ENCODE results near the gene CCDC38.

Gene CCDC38

DNA sequence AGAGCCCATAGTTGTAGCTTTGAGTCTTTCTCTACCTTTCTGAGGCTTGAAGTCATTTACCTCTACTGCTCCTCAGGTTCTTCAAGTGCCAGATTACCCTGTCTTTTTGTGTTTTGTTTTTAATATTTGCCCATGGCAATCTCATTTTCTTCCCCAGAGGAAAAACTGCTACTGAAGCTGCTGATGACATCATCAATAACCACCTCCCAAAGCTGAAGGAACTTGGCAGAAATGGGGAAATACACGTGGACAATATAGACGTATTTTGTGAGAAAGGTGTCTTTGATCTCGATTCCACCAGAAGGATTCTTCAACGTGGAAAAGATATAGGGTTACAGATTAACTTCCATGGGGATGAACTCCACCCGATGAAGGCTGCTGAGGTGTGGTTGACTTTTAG is 17.8 kb upstream of the CCDC38 start:
- DNase-seq (ENCODE audit: low read depth): no peak

DNA sequence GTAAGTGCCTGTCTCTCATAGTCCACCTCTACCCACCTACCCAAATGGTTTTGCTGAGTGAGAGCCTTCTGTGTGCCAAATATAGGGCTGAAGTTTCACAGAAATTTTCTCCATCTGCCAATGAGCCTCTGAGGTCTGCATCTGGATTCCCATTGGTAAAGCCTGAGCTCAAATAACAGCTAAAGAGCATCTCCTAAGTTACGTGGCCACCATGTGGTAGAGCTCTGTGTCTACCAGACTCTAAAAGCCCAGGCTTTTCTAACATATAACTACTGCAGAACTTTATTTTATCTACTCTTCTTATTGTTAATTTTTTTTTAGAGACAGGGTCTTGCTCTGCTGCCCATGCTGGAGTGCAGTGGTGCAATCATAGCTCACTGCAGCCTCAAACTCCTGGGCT is 16.7 kb upstream of the CCDC38 start:
- DNase-seq (ENCODE audit: low read depth): no peak

DNA sequence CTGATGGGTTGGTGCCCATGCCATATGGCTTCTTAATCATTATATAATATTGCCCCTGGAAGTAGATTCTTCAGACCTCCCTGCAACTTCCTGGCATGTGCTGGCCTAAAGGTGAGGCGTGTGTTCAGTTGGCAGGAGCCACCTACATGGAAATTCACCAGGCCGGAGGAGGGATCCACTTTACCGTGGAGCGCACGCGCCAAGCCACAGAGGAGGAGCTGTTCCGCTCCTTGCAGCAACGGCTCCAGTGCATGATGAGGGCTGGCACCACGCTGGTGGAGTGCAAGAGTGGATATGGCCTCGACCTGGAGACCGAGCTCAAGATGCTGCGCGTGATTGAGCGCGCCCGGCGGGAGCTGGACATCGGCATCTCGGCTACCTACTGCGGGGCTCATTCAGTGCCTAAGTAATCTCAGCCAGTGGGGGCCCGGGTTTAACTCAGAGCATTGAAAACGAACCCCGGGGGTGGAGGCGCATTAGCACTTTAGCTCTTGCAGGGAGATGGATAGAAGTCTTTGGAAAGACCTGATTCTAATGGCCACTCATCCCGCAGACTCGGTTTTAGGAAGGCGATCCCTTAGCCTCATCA is 14.2 kb upstream of the CCDC38 start:
- no peak for DNase-seq (ENCODE audit: low read depth)

DNA sequence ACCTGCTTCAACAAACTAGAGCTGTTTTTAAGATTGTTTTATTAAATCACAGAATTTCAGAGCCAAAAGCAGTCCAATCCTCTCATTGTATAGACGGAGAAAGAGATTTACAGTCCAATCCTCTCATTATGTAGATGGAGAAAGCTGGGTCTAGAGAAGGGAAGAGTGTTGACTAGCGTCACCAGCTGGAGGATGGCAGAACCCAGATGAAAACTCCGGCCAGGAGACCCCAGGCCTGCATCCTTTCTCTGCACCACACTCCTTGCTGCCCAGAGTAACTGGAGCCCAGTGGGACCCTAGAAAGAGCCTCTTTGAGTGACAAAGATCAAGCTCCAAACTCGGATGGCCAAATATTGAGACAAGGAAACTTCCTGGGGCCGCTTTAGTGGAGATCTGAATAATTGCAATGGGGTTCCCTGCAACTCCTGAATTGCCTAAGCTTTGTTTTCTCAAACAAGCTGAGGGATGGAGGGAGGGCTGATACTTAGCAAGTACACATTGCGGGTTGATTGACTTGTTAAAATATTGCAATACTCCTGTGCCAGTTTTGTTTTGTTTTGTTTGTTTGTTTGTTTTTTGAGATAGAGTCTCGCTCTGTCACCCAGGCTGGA is 13.2 kb upstream of the CCDC38 start:
- DNase-seq (ENCODE audit: low read depth): no peak

DNA sequence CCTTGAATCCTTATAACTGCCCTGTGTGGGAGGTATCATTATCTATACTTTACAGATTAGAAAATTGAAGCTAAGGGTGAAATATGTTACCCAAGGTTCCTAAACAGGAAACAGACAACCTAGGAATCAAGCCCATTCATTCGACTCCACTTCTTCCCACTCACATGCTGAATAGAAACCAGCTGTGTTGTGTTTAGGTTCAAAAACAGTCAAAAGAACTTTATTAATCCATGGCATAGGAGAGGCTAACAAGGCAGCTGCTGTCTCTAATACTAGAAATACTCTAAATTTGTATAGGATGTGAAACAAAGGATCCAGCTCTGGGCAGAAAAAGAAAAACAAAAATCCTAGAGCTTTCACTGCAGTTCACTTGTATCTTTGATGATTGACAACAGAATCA is 10.6 kb upstream of the CCDC38 start:
- no peak for DNase-seq (ENCODE audit: low read depth)

DNA sequence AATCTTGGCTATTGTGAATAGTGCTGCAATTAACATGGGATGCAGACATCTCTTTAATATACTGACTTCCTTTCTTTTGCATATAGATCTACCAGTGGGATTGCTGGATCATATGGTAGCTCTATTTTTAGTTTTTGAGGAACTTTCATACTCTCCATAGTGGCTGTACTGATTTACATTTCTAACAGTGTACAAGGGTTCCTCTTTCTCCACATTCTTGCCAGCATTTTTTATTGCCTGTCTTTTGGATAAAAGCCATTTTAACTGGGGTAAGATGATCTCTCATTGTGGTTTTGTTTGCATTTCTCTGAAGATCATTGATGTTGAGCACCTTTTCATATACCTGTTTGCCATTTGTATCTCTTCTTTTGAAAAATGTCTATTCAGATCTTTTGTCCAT is 9.1 kb upstream of the CCDC38 start:
- no peak for DNase-seq (ENCODE audit: low read depth)

DNA sequence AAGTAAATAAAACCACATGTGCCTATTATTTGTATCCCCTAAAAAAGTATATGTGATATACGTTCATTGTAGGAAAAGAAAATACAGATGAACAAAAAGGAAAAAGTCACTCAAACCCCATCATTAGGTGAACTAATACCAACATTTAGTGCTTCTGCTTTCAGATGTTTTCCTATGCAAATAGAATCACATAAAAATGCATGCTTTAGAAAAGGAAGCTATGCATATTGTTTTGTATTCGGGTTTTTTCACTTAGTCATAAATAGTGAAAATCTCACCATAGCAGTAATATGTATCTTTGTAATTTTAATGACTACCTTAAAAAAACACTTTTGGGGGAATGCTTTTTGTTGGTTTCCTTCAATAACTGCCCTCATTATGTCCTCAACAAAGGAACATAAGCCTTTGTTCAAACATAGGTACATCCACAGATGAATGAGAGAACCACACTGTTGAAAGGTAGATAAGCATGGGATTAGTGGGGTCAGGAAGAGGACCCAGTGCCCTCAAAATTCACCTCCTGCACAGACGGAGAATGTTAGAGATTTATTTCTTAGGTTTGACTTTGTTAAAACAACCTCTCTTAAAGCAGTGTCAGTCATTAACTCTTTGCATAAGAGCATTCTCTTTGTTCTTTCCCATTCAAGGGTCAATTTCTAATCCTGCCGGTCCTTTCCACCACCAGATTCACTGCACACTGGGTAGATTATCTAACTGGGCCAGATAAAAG is 7.2 kb upstream of the CCDC38 start:
- no peak for DNase-seq (ENCODE audit: low read depth)

DNA sequence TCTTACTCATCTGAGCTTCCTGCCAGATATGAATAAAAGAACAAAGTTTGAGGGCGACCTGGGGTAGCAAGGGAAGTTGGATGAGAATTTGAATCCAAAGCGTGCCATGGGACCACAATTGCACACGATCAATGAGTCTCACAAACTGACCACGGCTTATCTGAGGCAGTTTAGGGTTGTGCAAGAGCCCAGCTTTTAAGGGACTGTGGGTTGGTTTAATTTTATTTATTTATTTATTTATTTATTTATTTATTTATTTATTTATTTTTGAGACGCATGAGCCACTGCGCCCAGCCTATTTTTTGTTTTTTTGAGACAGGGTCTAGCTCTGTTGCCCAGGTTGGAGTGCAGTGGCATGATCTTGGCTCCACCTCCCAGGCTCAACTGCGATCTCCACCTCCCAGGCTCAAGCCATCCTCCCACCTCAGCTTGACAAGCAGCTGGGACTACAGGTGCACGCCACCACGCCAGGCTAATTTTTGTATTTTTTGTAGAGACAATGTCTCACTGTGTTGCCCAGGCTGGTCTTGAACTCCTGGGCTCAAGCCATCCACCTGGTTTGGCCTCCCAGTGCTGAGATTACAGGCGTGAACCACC is 1.8 kb upstream of the CCDC38 start:
- no peak for DNase-seq (ENCODE audit: low read depth)

DNA sequence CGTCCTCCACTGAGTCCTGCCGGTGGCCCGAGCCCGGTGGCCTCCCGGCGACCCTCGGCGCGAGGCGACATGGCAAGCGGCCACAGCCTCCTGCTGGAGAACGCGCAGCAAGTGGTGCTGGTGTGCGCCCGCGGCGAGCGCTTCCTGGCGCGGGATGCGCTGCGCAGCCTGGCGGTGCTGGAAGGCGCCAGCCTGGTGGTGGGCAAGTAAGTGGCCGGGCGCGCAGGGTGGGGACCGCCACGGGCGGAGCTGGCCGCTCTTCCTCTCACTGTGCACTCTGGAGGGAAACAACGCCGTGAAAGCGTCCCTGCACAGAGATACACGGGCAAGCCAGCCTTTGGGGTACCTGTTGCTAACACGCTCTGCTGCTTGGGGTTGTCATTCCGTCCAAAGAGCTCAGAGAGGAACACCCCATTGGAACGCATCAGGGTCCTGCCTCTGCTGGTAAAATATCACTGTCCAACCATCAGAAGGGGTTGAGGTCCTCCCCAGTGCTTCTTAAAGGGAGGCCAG is 972 bp upstream of the CCDC38 start, which contains the start of gene AMDHD1:
TSS of gene AMDHD1 (plus strand) at position 2 of the 513 bp plus-strand sequence. CDS start at position 70, 68 bp downstream.
- DNase-seq (ENCODE audit: low read depth): no peak

DNA sequence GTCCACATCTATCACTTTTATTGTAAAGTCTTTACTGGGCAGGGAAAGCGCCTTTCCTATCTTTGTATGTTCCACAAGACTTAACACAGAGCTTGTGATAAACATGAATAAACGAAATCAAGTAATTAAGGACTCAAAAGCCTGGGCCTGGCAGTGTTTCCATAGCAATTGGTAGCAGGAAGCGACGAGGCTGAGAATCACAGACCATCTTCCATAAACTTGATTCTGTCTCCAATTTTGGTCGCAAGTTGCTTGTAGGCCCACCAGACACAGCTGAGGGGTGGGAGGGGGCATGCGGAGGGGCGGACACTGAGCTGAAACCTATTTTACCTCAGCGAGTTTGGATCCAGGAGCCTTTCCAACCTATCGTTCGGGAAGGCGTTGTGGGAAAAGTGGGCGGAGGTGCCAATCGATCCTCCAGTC is 302 bp downstream of the CCDC38 start:
- no peak for DNase-seq (ENCODE audit: low read depth)

DNA sequence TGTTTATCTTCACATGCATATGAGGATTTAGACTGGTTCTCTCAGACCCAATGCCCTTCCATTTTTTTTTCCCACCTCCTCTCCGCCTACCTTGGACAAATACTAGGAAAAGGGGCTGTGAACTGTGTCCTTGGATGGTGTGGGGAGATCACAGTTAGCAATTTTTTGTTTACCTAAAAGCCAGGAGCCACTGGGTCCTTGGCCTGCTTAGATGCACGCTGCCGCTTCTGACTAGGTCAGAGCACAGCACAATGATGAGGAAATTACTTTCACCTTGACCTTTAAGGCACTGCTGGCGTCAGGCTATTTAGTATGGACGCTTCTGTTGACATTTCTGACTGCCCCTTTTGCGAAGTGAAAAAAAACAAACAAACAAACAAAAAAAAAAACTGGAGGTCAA is 1.9 kb downstream of the CCDC38 start:
- DNase-seq (ENCODE audit: low read depth): no peak

DNA sequence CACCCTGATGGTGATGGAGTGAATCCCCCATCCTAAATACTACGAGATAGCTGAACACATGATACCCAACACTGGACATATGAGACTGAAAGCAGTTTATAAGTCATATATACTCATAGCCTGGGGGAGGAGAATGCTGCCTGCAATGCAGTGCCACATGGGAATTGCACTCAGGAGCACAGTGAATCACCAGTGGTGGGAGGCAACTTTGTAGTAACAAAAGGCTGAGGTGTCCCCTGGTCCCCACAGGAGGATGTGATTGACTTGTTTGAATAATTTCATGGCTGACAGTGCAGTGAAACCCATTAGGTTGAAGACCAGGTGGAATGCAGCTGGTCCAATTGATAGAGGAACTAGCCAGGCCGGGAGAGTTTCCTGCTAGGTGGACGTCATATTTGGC is 20.2 kb downstream of the CCDC38 start:
- no peak for DNase-seq (ENCODE audit: low read depth)

DNA sequence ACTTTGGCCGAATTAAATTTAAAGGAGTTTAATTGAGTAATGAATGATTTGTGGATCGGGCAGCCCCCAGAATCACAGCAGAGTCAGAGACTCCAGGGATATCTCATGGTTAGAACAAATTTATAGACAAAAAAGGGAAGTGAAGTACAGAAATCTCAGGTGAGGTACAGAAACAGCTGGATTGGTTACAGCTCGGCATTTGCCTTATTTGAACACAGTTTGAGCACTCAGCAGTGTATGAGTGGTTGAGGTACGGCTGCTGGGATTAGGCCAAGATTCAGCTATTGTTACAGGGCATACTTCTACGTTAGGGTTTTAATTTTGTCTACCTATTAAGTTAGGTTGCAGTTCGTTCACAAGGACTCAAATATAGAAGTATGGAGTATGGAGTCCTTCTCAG is 23.3 kb downstream of the CCDC38 start:
- DNase-seq (ENCODE audit: low read depth): no peak

DNA sequence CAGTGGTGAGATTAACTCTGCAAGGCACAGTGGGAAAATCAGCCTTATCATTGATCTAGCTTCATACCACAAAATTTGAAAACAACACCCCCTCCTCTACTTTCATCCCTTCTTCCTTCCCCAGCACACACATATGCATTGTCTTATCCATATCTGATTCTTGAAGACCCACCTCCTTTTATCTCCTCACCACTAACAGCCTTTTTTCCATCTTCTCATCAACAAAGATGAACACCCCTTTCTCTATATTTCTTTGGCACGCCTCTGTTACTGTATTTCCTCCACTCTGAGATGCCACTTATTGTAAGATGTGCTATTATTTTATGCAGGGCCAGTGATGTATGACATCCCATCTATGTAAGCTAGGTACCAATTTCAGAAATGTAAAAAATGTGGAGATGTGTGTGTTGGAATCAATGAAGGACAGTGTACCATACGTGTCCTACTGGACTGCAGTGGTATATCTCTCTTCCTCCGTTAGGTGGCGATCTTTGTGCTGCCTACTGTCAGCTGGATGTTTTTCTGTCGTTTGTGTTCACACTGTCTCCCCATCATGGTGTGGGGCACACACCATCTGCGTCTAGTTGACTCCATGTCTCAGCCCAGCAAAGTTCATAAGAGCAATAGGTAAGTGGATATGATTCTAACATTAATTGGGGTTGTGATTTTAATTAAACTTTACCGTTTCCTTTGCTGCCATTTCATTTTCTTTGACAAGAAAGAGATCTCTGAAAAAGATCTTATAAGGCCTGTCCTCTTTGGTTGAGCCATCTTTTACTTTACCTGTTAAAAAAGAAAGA is 24.0 kb downstream of the CCDC38 start:
- DNase-seq (ENCODE audit: low read depth): no peak

DNA sequence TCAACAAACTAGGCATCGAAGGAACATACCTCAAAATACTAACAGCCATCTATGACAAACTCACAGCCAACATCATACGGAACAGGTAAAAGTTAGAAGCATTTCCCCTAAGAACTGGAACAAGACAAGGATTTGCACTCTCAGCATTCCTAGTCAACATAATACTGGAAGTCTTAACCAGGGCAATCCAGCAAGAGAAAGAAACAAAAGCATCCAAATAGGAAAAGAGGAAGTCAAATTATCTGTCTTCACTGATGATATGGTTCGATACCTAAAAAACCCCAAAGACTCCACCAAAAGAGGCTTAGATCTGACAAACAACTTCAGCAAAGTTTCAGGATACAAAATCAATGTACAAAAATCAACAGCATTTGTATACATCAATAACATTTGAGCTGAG is 32.5 kb downstream of the CCDC38 start:
- no peak for DNase-seq (ENCODE audit: low read depth)

DNA sequence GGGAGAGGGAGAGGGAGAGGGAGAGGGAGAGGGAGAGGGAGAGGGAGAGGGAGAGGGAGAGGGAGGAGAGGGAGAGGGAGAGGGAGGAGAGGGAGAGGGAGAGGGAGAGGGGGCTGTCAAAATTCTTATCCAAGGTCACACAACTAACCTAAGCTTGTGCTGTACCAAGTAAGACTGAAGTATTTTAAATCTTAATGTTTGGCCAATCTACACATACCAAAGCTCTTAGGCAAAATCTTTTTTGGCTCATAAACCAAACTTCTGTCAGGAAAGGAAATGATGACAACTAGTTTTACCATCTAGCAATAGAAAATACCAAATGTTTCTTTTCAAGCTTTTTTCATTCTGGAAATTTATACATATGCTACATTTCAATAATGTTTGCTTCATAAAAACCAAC is 33.8 kb downstream of the CCDC38 start:
- DNase-seq (ENCODE audit: low read depth): no peak

DNA sequence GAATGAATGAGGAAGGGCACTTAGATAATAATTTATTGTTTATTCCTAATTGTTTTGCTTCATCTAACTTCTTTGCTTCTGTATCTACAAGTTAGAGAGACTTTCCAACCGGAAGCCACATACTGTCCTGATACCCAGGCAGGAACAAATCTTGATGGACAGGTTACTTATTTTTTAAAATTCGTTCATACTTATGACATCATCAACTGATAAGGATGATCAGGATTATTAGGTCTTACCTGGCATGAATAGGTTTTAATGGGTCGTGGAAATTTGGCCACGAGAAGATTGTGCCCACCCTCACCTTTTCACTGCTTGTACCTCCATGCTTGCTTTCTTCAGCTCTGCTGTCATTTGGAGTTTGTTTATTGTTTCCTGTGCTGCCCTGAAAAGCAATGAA is 44.3 kb downstream of the CCDC38 start:
- DNase-seq (ENCODE audit: low read depth): no peak

DNA sequence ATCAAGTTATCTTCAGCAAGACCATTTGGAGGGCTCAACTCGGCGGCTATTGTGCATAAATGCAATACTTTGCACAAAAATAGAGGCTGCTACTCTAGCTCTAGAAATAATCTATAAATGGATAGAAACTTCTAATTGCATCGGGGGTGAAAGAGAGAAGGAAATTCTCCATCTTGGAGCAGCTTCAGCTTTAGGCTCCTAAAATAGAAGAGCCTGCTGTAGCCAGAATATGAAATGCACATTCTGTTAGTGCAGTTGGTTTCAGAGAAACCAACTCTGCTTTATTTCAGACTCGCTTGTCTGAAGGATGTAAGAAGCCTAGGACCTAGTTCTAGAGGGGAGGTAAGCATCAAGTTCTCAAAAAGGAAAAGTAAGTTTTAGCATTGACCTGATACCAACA is 45.6 kb downstream of the CCDC38 start:
- no peak for DNase-seq (ENCODE audit: low read depth)

DNA sequence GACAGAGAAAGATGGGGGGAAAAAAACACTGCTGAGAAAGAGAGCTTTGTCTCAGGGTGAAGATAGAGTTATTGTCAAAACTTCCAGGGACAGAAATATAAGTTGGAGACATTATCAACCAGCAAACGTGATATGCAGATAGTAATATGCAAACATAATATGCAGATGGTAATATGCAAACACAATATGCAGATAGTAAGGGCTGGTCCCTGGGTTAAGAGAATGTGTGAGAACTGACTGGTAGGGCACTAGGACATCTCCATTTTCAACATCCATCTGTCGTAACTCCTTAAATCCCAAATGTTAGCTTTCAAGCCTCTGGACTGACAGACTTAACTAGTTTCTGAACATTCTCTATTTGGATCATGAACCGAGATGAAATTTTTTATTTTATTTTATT is 51.5 kb downstream of the CCDC38 start:
- no peak for DNase-seq (ENCODE audit: low read depth)

DNA sequence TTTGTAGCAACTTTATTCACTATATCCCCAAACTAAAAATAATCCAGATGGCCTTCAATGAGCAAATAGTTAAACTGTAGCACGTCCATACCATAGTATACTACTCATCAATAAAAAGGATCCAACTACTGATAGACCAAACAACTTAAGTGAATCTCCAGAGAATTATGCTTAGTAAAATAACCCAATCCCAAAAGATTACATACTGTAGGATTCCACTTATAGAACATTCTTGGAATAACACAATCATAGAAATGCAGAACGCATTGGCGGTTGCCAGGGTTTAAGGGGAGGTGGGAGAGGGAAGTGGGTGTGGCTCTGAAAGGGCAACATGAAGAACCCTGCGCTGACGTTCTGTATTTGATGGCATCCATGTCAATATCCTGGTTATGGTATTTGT is 55.1 kb downstream of the CCDC38 start:
- no peak for DNase-seq (ENCODE audit: low read depth)

DNA sequence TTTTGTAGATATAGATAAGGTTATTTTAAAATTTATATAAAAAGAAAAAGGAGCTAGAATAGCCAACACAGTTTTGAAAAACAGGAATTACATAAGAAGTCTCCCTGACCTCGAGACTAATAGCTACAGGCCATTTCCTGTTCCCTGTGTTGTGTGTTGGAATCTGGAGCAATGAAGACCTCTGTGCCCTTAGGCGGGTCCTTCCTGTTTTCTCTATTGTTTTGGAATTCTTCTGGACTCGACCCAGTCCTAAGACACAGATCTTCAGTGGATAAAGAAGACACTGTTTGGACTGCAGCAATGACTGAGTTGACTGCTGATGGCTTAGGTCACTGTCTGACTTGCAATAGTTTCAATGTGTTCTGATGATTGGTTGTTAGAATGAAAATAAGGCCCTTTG is 57.4 kb downstream of the CCDC38 start:
- DNase-seq (ENCODE audit: low read depth): no peak

DNA sequence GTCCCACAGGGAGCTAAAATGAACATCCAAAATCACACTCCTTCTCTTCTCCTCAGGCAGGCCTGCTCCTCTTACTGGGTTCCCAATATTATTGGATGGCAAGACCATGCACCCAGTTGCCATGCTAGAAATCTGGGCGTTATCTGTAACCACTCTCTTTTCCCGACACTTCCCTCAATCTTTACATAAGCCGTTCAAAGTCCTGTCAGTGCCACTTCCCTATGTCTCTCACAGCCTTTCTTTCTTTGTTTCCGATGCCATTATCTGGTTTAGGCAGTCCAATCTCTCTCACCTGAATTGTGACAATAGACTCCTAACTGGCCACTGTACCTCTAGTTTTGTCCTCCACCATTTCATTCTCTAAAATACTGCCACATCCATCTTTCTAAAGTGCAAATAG is 59.5 kb downstream of the CCDC38 start:
- DNase-seq (ENCODE audit: low read depth): no peak
